Activated CD8-positive, alpha-beta memory T cell treated with anti-CD3 and anti-CD28 coated beads for 24 hours (primary cell): ENCODE measurements around the gene RASAL3.

Source experiments
- DNase-seq: peaks from one replicate; pipeline ENCODE4 v3.0.0-alpha.2; 2020

RASAL3 gene

GRCh38 chr19:15471639-15472101 lies 7.3 kb upstream of the RASAL3 start:
- DNase-seq = no peak

GRCh38 chr19:15469513-15470297 lies 5.4 kb upstream of the RASAL3 start:
- DNase-seq = peak; percentile 71

GRCh38 chr19:15468675-15469512 lies 4.5 kb upstream of the RASAL3 start:
- no peak for DNase-seq

- DNase-seq = no peak
Observed at GRCh38 chr19:15467734-15468214, 3.4 kb upstream of the RASAL3 start.

GRCh38 chr19:15466851-15467733 lies 2.7 kb upstream of the RASAL3 start:
- DNase-seq = peak; percentile 72

- peak; percentile 89 for DNase-seq
Observed at GRCh38 chr19:15463861-15464371, 428 bp downstream of the RASAL3 start.

- no peak for DNase-seq
Observed at GRCh38 chr19:15461694-15462093, 2.6 kb downstream of the RASAL3 start.

- no peak for DNase-seq
Observed at GRCh38 chr19:15457701-15458484, 6.5 kb downstream of the RASAL3 start.

GRCh38 chr19:15456871-15457700 lies 7.3 kb downstream of the RASAL3 start:
- DNase-seq = no peak

GRCh38 chr19:15456441-15456840 lies 7.9 kb downstream of the RASAL3 start:
- DNase-seq = no peak

- no peak for DNase-seq
Observed at GRCh38 chr19:15455996-15456395, 8.3 kb downstream of the RASAL3 start.

- DNase-seq = no peak
Observed at GRCh38 chr19:15453906-15454860, 10.2 kb downstream of the RASAL3 start.

GRCh38 chr19:15453091-15453578 lies 11.2 kb downstream of the RASAL3 start:
- DNase-seq = no peak

- DNase-seq = no peak
Observed at GRCh38 chr19:15452111-15453047, 12.0 kb downstream of the RASAL3 start.

GRCh38 chr19:15450528-15450890 lies 13.8 kb downstream of the RASAL3 start:
- DNase-seq = no peak

GRCh38 chr19:15449620-15450527 lies 14.5 kb downstream of the RASAL3 start, which contains the start of gene WIZ:
WIZ (minus strand) TSS chr19:15449956; CDS start chr19:15448307, 1,649 bp downstream.
- peak; percentile 94 for DNase-seq
